NCI-H2171 treated with DMSO at 0.1 percent for 48 hours (cell line): ENCODE data around the gene ABCD1.

Experiments
- DNase-seq: peaks from one replicate; lab custom pipeline; 2025; lab: John Stamatoyannopoulos, UW

Gene ABCD1

GRCh38 chrX:153773741-153774575, 49.3 kb downstream of the ABCD1 start:
- DNase-seq = no peak

DNA sequence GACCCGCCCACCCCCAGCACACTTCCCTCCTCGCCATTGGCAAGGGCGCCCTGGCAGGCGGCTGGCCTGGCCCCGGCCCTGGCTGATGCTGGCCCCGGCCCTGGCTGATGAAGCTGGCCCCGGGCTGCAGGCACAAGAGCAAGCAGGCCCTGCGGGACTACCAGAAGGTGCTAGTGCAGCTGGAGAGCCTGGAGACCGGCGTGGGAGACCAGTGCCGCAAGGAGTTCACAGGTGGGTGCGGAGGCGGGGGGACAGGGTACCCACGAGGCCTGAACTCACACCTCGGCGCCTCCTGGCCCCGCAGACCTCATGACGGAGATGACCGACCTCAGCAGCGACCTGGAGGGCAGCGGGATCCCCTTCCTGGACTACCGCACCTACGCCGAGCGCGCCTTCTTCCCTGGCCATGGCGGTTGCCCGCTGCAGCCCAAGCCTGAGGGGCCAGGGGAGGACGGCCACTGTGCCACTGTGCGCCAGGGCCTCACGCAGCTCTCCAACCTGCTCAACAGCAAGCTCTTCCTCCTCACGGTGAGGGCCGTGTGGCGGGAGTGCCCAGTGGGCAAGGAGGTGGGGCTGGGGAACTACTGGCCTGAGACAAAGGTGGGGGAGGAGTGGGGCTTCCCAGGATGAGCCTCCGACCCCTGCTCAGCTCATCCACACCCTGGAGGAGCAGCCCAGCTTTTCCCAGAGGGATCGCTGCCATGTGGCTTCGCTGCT, 50.1 kb downstream of the ABCD1 start:
- DNase-seq = no peak

DNA sequence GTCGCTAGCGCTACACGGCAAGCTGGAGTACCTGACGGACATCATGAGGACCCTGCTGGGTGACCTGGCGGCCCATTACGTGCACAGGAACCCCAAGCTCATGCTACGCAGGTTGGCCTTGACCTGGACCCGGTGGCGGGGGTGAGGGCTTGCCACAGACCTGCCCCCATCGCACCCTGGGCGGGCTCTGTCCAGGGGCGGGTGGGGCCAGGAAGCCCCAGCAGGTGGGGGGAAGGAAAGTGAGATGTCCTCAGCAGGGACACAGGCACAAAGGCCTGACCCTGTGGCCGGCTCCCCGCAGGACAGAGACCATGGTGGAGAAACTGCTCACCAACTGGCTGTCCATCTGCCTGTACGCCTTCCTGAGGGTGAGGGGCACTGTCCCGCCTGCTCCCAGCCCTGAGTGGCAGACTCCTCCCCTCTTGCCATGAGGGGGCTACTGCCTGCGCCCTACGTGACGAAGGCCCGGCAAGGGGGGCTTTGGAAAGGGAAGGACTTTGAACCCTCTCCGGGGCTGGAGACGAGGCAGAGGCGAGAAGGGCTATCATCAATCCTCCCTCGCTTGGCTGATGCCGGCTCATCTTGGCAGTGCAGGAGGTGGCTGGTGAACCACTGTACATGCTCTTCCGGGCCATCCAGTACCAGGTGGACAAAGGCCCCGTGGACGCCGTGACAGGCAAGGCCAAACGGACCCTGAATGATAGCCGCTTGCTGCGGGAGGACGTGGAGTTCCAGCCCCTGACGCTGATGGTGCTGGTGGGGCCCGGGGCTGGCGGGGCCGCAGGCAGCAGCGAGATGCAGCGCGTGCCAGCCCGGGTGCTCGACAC, 50.9 kb downstream of the ABCD1 start:
- no peak for DNase-seq

- no peak for DNase-seq
Measured at GRCh38 chrX:153776120-153776599, 51.5 kb downstream of the ABCD1 start.

GRCh38 chrX:153776611-153777045, 52.0 kb downstream of the ABCD1 start:
- DNase-seq = peak; percentile 33

- DNase-seq = no peak
Measured at GRCh38 chrX:153777261-153778090, 52.8 kb downstream of the ABCD1 start.

GRCh38 chrX:153778181-153778580, 53.5 kb downstream of the ABCD1 start:
- peak; percentile 38 for DNase-seq

DNA sequence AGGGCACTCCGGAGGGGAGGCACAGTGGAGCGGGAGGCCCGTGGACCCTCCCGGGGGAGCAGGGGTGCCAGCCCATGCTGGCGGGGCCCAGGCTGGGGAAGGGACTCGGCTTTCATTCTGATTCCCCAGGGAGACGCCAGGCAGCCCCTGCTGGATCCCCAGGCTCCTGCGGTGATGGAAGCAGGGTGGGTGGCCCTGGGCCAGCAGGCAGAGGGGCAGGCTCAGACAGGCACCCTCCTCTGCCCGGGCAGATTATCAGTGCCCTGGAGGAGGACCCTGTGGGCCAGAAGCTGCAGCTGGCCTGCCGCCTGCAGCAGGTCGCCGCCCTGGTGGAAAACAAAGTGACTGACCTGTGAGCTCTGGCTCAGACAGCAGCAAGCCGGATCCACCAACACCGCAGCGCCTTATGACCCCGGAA, 54.0 kb downstream of the ABCD1 start:
- DNase-seq = peak; percentile 70

- DNase-seq = no peak
Measured at GRCh38 chrX:153779891-153780677, 55.4 kb downstream of the ABCD1 start.

DNA sequence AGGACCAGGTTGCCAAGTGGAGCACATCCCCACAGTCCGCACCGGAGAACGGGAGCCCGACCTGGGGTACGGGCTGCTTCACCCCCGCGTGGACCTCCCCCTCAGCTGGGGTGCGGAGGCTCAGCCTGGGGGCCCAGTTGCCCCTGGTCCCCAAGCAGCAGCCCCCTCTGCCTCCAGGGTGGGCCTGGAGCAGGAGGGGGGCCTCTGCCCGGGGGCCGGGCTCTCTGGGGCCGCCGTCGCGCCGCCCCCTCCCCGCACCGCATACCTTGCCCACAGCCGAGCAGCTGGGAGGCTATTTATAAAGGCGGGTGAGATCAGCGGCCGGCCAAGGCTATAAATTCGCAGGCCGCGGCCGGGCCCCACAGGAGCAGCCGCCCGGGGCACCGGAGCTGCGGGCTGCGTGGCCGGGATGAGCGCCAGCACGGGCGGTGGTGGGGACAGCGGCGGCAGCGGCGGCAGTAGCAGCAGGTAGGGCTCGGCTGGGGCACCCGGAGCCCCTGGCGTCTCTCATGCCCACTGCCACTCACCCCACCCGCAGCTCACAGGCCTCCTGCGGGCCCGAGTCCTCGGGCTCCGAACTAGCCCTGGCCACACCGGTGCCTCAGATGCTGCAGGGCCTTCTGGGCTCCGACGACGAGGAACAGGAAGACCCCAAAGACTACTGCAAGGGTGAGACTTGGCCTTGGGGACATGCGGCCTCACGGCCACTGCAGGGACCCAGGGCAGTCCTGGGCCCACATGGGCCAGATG, 56.2 kb downstream of the ABCD1 start, which contains the start of gene SRPK3:
Gene SRPK3 (plus strand): TSS at position 364 of the 750 bp plus-strand sequence. CDS start 46 bp downstream, at position 410.
- no peak for DNase-seq

GRCh38 chrX:153781428-153782047, 56.9 kb downstream of the ABCD1 start:
- DNase-seq = peak; percentile 55

DNA sequence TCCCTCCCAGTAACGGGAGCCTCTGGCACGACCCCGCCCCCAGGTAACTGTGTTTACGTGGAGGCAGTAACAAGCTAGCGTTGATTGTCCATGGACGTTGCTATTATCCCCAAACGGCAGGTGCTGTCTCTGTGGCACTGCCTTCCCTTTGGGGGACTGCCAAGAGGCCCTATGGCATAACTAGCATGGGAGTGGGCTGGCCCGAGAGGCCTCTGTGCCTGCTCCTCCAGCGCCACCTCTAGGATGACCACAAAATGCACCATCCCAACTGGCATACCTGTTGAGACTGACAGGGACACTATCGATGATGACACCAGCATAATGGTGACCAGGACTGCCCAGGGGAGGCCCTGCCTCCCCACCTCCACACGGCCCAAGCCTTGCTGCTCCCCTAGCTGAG, 57.7 kb downstream of the ABCD1 start:
- peak; percentile 42 for DNase-seq

GRCh38 chrX:153782871-153783270, 58.2 kb downstream of the ABCD1 start:
- no peak for DNase-seq

GRCh38 chrX:153783378-153784013, 58.8 kb downstream of the ABCD1 start:
- no peak for DNase-seq

- no peak for DNase-seq
Measured at GRCh38 chrX:153784325-153784967, 59.8 kb downstream of the ABCD1 start.

DNA sequence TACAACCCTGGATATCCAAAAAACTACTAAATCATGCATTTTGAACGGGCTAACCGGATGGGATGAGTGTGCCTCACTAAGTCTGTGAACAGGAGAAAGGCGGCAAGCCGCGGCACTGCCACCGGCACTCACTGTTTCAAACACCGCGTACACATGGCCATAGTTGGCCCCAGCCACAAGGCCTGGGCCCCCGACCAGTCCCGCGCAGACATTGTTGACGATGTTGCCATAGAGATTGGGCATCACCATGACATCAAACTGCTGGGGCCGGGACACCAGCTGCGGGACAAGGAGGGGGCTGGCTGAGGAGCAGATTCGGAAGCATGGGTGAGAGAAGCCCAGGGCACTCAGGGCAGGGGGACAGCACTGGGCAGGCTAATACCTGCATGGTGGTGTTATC, 62.0 kb downstream of the ABCD1 start:
- no peak for DNase-seq

DNA sequence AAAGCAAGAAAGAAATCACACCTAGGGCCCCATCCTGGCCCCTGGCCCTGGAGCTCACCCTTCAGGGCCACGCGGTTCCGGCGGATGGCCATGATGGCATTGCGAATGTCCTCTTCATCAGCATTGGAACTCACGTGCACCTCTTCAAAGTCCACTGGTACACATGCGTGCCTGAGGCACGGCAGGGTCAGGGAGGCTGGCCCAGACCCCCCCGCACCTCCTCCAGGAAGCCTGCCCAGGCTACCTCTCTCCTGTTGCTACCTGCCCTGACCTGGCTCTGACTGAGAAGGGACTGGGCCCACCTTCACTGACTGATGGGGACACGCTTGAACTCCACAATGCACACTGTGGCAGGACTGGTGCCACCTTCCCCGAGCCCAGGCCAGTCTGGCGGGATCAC, 65.0 kb downstream of the ABCD1 start:
- no peak for DNase-seq
